Ascending aorta (tissue), 2 donors: ENCODE data around the gene SEZ6. TPM values are rescaled to one million over a fixed set of nuclear protein-coding genes. Genes with fewer than 3 reads are reported as not detected.

ENCODE experiments used
- DNase-seq, 2 donors: peaks; one replicate each; pipeline ENCODE4 v3.0.0-alpha.2; 2019; ENCODE audit warnings: low spot score in 2 of 2
- H3K27ac ChIP-seq, 2 donors: fragments of 200-600 bp; sonication (generic); one replicate each; pipeline ENCODE4 v1.5.1; 2016 to 2017; ENCODE audit warnings: mild to moderate bottlenecking in 1 of 2
- H3K27me3 ChIP-seq: fragments of 200-600 bp; sonication (generic); one replicate; pipeline ENCODE4 v1.5.1; 2017
- H3K36me3 ChIP-seq, 2 donors: fragments of 200-600 bp; sonication (generic); one replicate each; pipeline ENCODE4 v1.5.1; 2016
- H3K4me1 ChIP-seq, 2 donors: fragments of 200-600 bp; sonication (generic); one replicate each; pipeline ENCODE4 v1.5.1; 2016 to 2017; ENCODE audit warnings: mild to moderate bottlenecking in 1 of 2
- H3K4me3 ChIP-seq, 2 donors: fragments of 200-600 bp; sonication (generic); one replicate each; pipeline ENCODE4 v1.5.1; 2016 to 2017; ENCODE audit warnings: mild to moderate bottlenecking in 1 of 2
- H3K9me3 ChIP-seq, 2 donors: fragments of 200-600 bp; sonication (generic); one replicate each; pipeline ENCODE4 v1.5.1; 2016
- CTCF ChIP-seq, 3 experiments: fragments of 200-600 bp in 2 of 3; fragments of 450-650 bp in 1 of 3; sonication (generic) in 2 of 3; IDR thresholded peaks; one replicate each; pipeline ENCODE4 v1.5.1; 2016 to 2019; ENCODE audit warnings: antibody characterized with exemption in 3 of 3, mild to moderate bottlenecking in 1 of 3, moderate library complexity in 1 of 3
- intact Hi-C: fragments of 100-400 bp; cut with DNase I; formaldehyde crosslinking; loops from one replicate; pipeline ENCODE4 v1.15.1; 2023
- total RNA-seq: library from RNA; depleted of rRNA; stranded (reverse); fragments of >200 nt; gene quantifications from one replicate; pipeline ENCODE4 v1.1.0, GENCODE V29; 2016

Gene SEZ6
- total RNA-seq, 1 donor from 2014 or later = not detected

GRCh38 chr17:28957277-28957991 is 48.4 kb downstream of the SEZ6 start:
- H3K4me1 ChIP-seq = peaks cover 0 to 2% of the 10 kb centered on the region in 2 donors
- no peak for DNase-seq
- H3K36me3 ChIP-seq = no peaks in the 10 kb centered on the region
- intact Hi-C loops = no loop called here
- no peak overlapping the region for H3K4me3 ChIP-seq
- H3K27ac ChIP-seq = no peak overlapping the region
- TF ChIP-seq CTCF (IDR thresholded peaks at IDR 0.05) = no peak
- H3K27me3 ChIP-seq = no peaks in the 10 kb centered on the region
- H3K9me3 ChIP-seq = no peaks in the 10 kb centered on the region

- Histone ChIP-seq H3K27ac (no peak overlapping the region), H3K9me3 (no peaks in the 10 kb centered on the region), H3K36me3 (no peaks in the 10 kb centered on the region), H3K27me3 (no peaks in the 10 kb centered on the region), H3K4me1 (peaks cover 0 to 2% of the 10 kb centered on the region in 2 donors), H3K4me3 (no peak overlapping the region)
- DNase-seq = no peak
- no peak for TF ChIP-seq CTCF (IDR thresholded peaks at IDR 0.05)
- intact Hi-C loops = no loop called here
These were observed 49.0 kb downstream of the SEZ6 start for GRCh38 chr17:28956861-28957260.

- H3K27ac ChIP-seq = no peak overlapping the region
- peaks cover 0 to 2% of the 10 kb centered on the region in 2 donors for H3K4me1 ChIP-seq
- H3K9me3 ChIP-seq = no peaks in the 10 kb centered on the region
- H3K27me3 ChIP-seq = no peaks in the 10 kb centered on the region
- no peak for DNase-seq
- no peak overlapping the region for H3K4me3 ChIP-seq
- intact Hi-C loops = no loop called here
- no peak for TF ChIP-seq CTCF (IDR thresholded peaks at IDR 0.05)
- no peaks in the 10 kb centered on the region for H3K36me3 ChIP-seq
These were observed 49.7 kb downstream of the SEZ6 start for GRCh38 chr17:28956112-28956511.

GRCh38 chr17:28955408-28955807 is 50.4 kb downstream of the SEZ6 start:
- H3K27me3 ChIP-seq = no peaks in the 10 kb centered on the region
- H3K9me3 ChIP-seq = no peaks in the 10 kb centered on the region
- intact Hi-C loops = no loop called here
- no peak overlapping the region for H3K27ac ChIP-seq
- no peaks in the 10 kb centered on the region for H3K36me3 ChIP-seq
- no peak overlapping the region for H3K4me3 ChIP-seq
- TF ChIP-seq CTCF (IDR thresholded peaks at IDR 0.05) = no peak
- DNase-seq = no peak
- peaks cover 0 to 2% of the 10 kb centered on the region in 2 donors for H3K4me1 ChIP-seq

GRCh38 chr17:28954886-28955285 is 50.9 kb downstream of the SEZ6 start:
- Histone ChIP-seq H3K36me3 (no peaks in the 10 kb centered on the region), H3K9me3 (no peaks in the 10 kb centered on the region), H3K27me3 (no peaks in the 10 kb centered on the region), H3K4me3 (no peak overlapping the region), H3K27ac (no peak overlapping the region), H3K4me1 (peaks cover 0 to 2% of the 10 kb centered on the region in 2 donors)
- intact Hi-C loops = loop anchor here (5.0 kb wide), 3 partner anchors 113 to 638 kb away; partner anchors contain the start of genes BLTP2, FAM222B and TMEM97
- no peak for TF ChIP-seq CTCF (IDR thresholded peaks at IDR 0.05)
- DNase-seq = no peak
